Mesothelial cell of epicardium (in vitro differentiated cells): Measurements from ENCODE around the gene FCSK. TPM values are rescaled to one million over a fixed set of nuclear protein-coding genes. Genes with fewer than 3 reads are reported as not detected.

ENCODE experiments used
- DNase-seq, 2 experiments: peaks; one replicate each; pipeline ENCODE4 v3.0.0; 2021; ENCODE audit warnings: low spot score in 2 of 2; ENCODE audit not compliant: unreplicated experiment in 2 of 2
- H3K27ac Mint-ChIP-seq: 2 replicates; pipeline ENCODE4 v1.8.0; 2021; ENCODE audit warnings: mixed read lengths
- H3K27me3 Mint-ChIP-seq: 2 replicates; pipeline ENCODE4 v1.8.0; 2021; ENCODE audit warnings: low read depth, mixed read lengths
- H3K36me3 Mint-ChIP-seq: 2 replicates; pipeline ENCODE4 v1.8.0; 2021; ENCODE audit warnings: mixed read lengths
- H3K4me1 Mint-ChIP-seq: 2 replicates; pipeline ENCODE4 v1.8.0; 2021; ENCODE audit warnings: mixed read lengths
- H3K4me3 Mint-ChIP-seq: 2 replicates; pipeline ENCODE4 v1.8.0; 2021; ENCODE audit warnings: mild to moderate bottlenecking, moderate library complexity, mixed read lengths
- H3K9me3 Mint-ChIP-seq: 2 replicates; pipeline ENCODE4 v1.8.0; 2021; ENCODE audit warnings: mixed read lengths
- total RNA-seq: library from RNA; stranded (reverse); gene quantifications from 3 replicates; pipeline ENCODE4 v1.2.1, GENCODE V29; 2021
- TF ChIP-seq, protein P1 (sequence below): fragments of 200-600 bp; sonication (generic); IDR thresholded peaks from one replicate; pipeline ENCODE4 v1.5.0; 2021; ENCODE audit warnings: antibody characterized with exemption; ENCODE audit not compliant: unreplicated experiment

The FCSK gene
- total RNA-seq, 1 donor from 2014 or later, result 27.7 TPM

DNA sequence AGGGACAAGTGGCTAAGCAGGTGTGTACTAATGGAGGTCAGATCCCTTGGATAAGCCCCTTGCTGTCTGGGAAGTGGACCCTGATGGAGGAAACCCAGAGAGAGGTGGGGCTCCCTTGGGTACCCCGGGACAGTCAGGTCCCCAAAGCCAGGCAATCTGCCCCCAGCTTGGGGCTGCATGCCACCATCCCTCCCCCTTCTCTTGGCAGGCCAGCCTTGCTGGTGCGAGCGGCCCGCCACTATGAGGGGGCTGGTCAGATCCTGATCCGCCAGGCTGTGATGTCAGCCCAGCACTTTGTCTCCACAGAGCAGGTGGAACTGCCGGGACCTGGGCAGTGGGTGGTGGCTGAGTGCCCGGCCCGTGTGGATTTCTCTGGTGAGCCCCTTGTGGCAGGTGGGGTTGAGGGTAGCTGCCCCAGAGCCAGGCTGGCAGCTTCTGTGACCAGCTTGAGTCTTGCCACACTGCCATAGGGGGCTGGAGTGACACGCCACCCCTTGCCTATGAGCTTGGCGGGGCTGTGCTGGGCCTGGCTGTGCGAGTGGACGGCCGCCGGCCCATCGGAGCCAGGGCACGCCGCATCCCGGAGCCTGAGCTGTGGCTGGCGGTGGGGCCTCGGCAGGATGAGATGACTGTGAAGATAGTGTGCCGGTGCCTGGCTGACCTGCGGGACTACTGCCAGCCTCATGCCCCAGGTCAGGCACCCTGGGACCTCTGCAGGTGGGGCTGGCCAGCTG lies 20.1 kb downstream of the FCSK start:
- TF ChIP-seq, protein P1, sequence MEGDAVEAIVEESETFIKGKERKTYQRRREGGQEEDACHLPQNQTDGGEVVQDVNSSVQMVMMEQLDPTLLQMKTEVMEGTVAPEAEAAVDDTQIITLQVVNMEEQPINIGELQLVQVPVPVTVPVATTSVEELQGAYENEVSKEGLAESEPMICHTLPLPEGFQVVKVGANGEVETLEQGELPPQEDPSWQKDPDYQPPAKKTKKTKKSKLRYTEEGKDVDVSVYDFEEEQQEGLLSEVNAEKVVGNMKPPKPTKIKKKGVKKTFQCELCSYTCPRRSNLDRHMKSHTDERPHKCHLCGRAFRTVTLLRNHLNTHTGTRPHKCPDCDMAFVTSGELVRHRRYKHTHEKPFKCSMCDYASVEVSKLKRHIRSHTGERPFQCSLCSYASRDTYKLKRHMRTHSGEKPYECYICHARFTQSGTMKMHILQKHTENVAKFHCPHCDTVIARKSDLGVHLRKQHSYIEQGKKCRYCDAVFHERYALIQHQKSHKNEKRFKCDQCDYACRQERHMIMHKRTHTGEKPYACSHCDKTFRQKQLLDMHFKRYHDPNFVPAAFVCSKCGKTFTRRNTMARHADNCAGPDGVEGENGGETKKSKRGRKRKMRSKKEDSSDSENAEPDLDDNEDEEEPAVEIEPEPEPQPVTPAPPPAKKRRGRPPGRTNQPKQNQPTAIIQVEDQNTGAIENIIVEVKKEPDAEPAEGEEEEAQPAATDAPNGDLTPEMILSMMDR, result no peak
- Mint-ChIP-seq H3K4me1 (peaks cover 6% of the 10 kb centered on the region), H3K9me3 (no peaks in the 10 kb centered on the region), H3K27me3 (no peaks in the 10 kb centered on the region), H3K36me3 (peaks cover 5% of the 10 kb centered on the region), H3K4me3 (no peak overlapping the region), H3K27ac (no peak overlapping the region)
- no peak for DNase-seq

DNA sequence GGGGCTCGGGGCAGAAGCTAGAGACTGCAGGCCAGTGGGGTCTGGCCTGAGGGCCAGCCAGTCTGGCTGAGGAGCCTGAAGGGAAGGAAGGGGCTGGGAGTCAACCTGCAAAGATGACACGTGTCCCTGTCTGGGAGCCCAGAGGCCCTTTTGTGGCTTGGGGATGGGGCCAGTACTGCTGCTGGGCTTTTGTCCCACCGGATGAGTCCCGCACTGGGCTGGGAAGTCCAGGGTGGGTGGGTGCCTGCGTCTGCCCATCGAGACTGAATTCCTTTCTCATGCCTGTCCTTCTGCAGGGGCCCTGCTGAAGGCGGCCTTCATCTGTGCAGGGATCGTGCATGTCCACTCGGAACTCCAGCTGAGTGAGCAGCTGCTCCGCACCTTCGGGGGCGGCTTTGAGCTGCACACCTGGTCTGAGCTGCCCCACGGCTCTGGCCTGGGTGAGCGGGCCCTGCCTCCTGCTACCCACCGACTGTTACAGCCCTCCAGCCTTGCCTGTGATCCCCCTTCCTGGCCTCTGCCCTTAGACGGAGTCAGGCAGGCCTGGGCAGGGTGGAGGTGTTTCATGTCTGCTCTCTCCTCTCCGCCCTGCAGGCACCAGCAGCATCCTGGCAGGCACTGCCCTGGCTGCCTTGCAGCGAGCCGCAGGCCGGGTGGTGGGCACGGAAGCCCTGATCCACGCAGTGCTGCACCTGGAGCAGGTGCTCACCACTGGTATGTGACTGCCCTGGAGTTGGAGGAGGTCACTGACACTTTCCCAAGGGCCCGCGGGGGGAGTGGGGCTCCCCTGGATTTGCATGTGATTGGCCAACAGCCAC lies 20.9 kb downstream of the FCSK start:
- H3K4me3 Mint-ChIP-seq, result no peak overlapping the region
- DNase-seq, result no peak
- no peak overlapping the region for H3K27ac Mint-ChIP-seq
- no peaks in the 10 kb centered on the region for H3K9me3 Mint-ChIP-seq
- H3K27me3 Mint-ChIP-seq, result no peaks in the 10 kb centered on the region
- TF ChIP-seq, protein P1, result no peak
- H3K36me3 Mint-ChIP-seq, result peaks cover 5% of the 10 kb centered on the region
- peaks cover 6% of the 10 kb centered on the region for H3K4me1 Mint-ChIP-seq

DNA sequence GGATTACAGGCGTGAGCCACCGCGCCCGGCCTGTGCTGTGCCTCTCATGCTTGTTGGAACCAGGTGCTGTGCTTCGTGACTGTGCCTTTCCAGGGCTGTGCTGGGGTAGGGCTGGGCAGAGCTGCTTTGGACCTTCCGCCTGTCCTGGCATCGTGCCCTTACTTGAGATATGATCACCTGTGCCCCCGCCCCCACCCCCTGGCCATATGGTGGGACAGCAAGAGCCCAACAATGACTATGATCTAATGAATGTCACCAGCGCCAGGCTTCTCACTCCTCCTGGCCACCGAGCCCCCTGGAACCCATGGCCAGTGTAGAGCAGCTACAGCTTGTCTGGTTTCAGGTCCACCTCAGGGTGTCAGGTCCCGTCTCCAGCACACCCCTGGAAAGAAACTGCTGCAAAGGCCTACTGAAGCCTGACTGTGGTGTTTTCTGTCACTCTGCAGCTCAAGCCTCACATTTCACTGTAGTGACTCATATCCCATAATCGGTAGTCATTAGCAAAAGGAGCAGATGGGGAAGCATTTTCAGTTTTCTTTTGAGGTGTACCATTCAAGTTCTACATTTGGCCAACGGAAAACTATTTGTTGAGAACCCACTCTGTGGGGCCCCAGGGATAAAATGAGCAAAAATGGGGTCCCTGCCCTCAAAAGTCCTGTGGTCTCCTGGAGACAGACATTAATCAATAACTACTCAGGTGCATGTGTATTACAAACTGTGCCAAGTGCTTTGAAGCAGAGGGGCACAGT lies 22.1 kb downstream of the FCSK start:
- Mint-ChIP-seq H3K4me3 (no peak overlapping the region), H3K27ac (no peak overlapping the region)
- TF ChIP-seq, protein P1, result no peak

DNA sequence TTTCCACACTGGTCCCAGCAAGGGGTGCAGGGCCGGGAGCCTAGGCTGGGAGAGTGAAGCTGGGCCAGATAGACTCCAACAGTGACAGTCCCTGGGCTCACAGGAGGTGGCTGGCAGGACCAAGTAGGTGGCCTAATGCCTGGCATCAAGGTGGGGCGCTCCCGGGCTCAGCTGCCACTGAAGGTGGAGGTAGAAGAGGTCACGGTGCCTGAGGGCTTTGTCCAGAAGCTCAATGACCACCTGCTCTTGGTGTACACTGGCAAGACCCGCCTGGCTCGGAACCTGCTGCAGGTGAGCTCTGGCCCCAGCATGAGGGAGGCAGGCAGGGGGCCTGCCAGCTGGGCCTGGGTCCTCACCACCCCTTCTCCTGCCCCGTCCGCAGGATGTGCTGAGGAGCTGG lies 23.8 kb downstream of the FCSK start:
- peaks cover 9% of the 10 kb centered on the region for H3K36me3 Mint-ChIP-seq
- H3K4me1 Mint-ChIP-seq, result peaks cover 6% of the 10 kb centered on the region
- H3K27ac Mint-ChIP-seq, result peak overlapping the region; percentile 34
- TF ChIP-seq, protein P1, result no peak
- no peaks in the 10 kb centered on the region for H3K27me3 Mint-ChIP-seq
- no peak for DNase-seq
- H3K4me3 Mint-ChIP-seq, result no peak overlapping the region
- no peaks in the 10 kb centered on the region for H3K9me3 Mint-ChIP-seq

More for the DNA sequence above, 22.1 kb downstream of the FCSK start:
- DNase-seq, result no peak
- H3K27me3 Mint-ChIP-seq, result no peaks in the 10 kb centered on the region
- peaks cover 5% of the 10 kb centered on the region for H3K36me3 Mint-ChIP-seq
- peaks cover 6% of the 10 kb centered on the region for H3K4me1 Mint-ChIP-seq
- H3K9me3 Mint-ChIP-seq, result no peaks in the 10 kb centered on the region

DNA sequence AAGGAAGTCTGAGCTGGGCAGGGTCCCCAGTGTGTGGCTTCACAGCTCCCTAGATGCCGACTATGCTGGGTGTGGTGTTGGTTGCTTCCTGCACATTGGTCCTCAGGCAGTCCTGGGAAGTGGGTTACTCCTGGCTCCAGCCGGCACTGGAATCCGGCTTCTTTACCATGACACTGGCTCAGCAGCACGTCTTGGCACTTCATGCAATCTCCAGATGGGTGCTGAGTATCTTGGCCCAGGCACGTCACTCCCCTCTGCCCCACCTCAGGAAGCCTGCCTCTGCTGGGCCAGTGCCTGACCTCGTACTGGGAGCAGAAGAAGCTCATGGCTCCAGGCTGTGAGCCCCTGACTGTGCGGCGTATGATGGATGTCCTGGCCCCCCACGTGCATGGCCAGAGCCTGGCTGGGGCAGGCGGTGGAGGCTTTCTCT lies 24.5 kb downstream of the FCSK start:
- Mint-ChIP-seq H3K27ac (no peak overlapping the region), H3K9me3 (no peaks in the 10 kb centered on the region), H3K4me1 (peaks cover 6% of the 10 kb centered on the region), H3K27me3 (no peaks in the 10 kb centered on the region), H3K4me3 (no peak overlapping the region), H3K36me3 (peaks cover 7% of the 10 kb centered on the region)
- TF ChIP-seq, protein P1, result no peak
- DNase-seq, result no peak
